LNCaP clone FGC (cell line): ENCODE data around the gene MRPL48.

Source experiments
- DNase-seq: peaks from one replicate; pipeline ENCODE4 v3.0.0-alpha.2; 2011; ENCODE audit warnings: low read depth
- H3K4me3 ChIP-seq: 2 replicates; pipeline ENCODE4 v1.5.1; 2011; ENCODE audit warnings: mild to moderate bottlenecking, low read depth, low read length, control low read depth
- CTCF ChIP-seq: IDR thresholded peaks from 2 replicates; pipeline ENCODE4 v1.5.1; 2012; ENCODE audit warnings: mild to moderate bottlenecking; ENCODE audit not compliant: control insufficient read depth, insufficient read depth; ENCODE audit errors: extremely low read depth

The MRPL48 gene

DNA sequence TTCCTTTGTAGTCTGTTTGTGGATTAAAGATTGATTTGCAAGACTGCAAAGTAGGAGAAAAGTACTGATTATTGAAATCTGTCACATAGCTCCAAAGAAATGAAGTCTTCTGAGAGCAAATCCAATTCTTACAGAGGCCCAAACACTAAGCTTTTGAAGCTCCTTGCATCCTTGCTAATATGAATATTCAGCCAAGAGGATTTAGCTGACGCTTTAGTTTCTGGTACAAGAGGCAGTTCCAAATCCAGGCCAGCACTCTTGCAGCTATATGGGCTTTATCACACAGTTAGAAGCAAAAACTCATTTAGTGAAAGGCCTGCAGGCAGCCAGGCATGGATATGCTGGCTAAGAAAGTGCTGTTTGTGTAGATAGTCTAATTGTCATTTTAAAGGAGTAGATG is 101.9 kb downstream of the MRPL48 start:
- no peak for DNase-seq
- no peak for TF ChIP-seq CTCF
- H3K4me3 ChIP-seq = no peak overlapping the region

DNA sequence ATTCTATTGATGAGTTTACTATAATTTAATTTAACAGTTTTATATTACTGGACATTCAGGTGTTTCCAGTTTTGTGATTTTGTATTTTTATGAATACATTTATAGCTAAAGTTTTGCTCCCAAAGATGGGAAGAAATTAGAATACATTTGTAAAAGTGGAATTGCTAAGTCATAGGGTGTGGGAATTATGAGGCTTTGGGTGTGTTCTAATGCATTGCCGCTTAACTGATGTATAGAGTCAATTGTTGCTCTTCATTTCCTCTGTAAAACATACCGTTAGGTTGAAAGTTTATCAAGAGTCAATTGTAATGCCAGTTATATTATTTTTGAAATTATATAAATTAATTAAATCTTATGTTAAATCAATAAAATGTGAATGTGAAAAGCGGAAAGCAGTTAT is 105.4 kb downstream of the MRPL48 start:
- TF ChIP-seq CTCF = no peak
- H3K4me3 ChIP-seq = no peak overlapping the region
- no peak for DNase-seq

GRCh38 chr11:73894725-73895335 is 107.2 kb downstream of the MRPL48 start:
- DNase-seq = no peak
- no peak overlapping the region for H3K4me3 ChIP-seq
- no peak for TF ChIP-seq CTCF

- no peak for TF ChIP-seq CTCF
- no peak for DNase-seq
These were observed 114.6 kb downstream of the MRPL48 start for GRCh38 chr11:73902303-73902702.

DNA sequence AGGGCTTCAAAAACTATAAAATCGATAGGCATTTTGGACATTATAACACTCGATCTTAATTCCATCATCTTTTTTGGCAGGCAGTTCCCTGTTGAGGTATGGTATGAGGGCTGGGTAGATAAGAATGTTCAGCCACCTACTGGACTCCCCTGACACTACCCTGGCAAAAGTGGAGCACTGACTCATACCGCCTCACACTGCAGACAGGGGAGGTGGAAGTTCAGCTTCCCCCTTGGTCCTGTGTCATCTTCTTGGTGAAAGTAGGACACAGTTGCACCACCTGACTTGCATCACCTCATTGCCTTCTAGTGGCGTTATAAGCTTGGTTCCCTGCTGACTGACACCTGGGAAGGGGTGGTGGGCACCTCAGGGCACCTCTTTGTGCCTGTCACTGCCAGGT is 119.5 kb downstream of the MRPL48 start:
- H3K4me3 ChIP-seq = no peak overlapping the region
- TF ChIP-seq CTCF = no peak
- no peak for DNase-seq

More at GRCh38 chr11:73902303-73902702, 114.6 kb downstream of the MRPL48 start:
- H3K4me3 ChIP-seq = no peak overlapping the region

DNA sequence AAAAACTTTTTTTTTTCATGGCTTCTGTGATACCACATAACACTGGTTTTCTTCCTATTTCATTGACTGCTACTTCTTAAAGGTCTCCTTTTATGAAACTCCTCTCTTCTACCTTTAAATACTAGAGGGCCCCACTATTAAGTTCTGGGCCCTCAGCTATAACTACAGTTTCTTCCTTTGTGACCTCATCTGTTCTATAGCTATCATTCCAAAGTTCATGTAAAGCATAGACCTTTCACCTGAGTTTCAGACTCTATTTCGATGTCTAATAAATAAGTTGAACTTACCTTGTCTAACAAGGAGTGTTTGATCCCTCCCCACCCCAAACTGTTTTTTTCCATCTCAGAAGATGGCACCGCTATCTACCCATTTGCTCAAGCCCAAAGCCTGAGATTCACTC is 124.4 kb downstream of the MRPL48 start:
- no peak for TF ChIP-seq CTCF
- H3K4me3 ChIP-seq = no peak overlapping the region
- no peak for DNase-seq

- H3K4me3 ChIP-seq = no peak overlapping the region
- DNase-seq = no peak
- no peak for TF ChIP-seq CTCF
These were observed 125.8 kb downstream of the MRPL48 start for GRCh38 chr11:73913472-73913871.
